Measurements from ENCODE around the gene GABRG3.

Gene GABRG3

DNA sequence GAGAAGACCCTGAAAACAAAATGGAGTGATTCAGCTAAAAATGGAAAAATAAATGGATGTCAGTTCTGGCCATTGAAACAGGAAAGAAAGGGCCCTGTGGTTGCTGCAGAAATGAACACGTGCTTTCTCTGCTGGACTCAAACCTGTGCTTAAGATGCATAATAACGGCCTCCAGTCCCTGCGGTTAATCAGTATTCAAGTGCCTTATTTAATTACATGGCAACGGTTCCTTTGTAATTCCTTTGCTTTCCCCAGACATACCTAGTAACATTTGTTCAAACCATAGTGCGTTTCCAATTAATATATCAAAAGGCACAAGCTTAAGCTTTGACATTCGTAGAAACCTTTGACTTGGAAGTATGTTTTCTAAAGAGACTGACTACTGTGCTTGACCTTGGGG, 428.3 kb downstream of the GABRG3 start:
- no peak for DNase-seq (ENCODE audit: low read depth in 2 of 2, low spot score in 1 of 2)

DNA sequence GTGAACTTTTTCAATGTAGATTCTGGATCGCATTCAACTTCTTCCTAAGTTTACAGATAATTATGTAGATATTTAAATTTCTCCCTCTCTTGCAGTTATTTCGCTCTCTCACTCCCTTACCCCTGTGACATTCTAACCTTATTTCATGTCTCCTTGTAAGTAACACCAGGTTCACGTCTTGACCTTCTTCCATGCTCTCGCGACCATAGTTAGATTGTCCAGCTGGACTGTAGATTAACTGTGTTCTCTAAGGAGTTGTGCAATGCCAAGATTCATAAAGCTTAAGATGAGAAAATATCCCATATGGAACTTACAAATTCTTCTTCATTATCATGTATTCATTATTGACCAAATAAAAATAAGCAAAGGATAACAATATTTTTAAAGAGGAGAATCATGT, 430.5 kb downstream of the GABRG3 start:
- no peak for DNase-seq (ENCODE audit: low read depth in 2 of 2, low spot score in 1 of 2)

DNA sequence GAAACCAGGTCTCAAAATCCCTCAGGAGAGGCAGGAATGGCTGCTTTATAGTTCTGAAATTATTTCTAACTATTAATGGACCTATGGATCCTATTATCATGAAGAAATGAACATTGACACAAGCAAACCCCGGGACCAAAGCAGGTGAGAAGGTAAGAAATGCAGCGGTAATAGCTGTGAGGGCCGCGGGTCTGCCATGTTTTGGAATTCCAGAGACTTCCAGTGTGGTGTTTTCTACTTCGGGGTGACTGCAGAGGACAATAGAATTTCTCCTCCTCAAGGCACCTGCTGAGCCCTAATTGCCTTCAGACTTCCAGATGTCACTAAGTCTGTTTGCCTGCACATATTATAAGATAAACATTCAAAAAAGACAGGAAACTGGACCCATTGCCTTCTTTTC, 437.4 kb downstream of the GABRG3 start:
- no peak for DNase-seq (ENCODE audit: low read depth in 2 of 2, low spot score in 1 of 2)

GRCh38 chr15:27410996-27411605, 440.1 kb downstream of the GABRG3 start:
- DNase-seq (ENCODE audit: low read depth in 2 of 2, low spot score in 1 of 2), result no peak

- no peak for DNase-seq (ENCODE audit: low read depth in 2 of 2, low spot score in 1 of 2)
Observed at GRCh38 chr15:27412415-27412814, 441.4 kb downstream of the GABRG3 start.

GRCh38 chr15:27414168-27414870, 443.3 kb downstream of the GABRG3 start:
- no peak for DNase-seq (ENCODE audit: low read depth in 2 of 2, low spot score in 1 of 2)

- no peak for DNase-seq (ENCODE audit: low read depth in 2 of 2, low spot score in 1 of 2)
Observed at GRCh38 chr15:27418726-27419125, 447.7 kb downstream of the GABRG3 start.

DNA sequence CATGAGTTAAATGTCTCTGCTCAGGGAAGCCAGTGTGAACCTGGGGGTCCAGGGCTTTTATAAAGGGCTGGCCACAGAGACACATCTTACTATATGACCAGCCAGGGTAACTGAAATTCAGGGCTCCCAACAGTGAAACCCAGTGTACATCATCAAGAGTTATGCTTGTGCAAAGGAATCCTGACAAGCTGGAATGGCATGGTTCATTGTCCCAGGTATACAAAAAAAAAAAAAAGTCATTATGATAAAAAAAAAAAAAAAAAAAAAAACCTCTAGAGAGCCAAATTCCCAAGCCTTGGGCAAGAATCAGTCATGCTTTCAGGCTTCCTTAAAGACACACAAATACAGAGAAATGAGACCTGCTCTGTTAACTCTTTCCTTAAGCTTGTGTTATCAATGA, 452.0 kb downstream of the GABRG3 start:
- DNase-seq (ENCODE audit: low read depth in 2 of 2, low spot score in 1 of 2), result no peak

DNA sequence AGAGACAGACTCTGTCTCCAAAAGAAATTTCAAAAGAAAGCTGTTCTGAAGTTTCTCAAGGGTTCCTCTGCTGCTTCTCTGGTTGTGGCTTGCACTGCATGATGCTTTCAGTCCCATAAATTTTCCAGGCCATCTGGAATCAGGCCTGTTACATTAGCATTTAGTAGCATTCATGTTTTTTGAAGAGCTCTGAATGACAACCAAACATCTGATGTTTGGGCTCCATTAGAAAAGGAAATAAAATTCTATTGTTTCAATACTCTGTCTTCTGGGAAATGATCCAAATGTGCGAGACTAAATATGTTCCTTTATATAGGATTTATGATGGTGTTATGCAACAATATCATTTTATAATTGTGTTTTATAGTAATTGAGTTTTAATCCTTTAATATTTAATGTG, 455.8 kb downstream of the GABRG3 start:
- no peak for DNase-seq (ENCODE audit: low read depth in 2 of 2, low spot score in 1 of 2)

- DNase-seq (ENCODE audit: low read depth in 2 of 2, low spot score in 1 of 2), result no peak
Observed at GRCh38 chr15:27427276-27427675, 456.3 kb downstream of the GABRG3 start.

DNA sequence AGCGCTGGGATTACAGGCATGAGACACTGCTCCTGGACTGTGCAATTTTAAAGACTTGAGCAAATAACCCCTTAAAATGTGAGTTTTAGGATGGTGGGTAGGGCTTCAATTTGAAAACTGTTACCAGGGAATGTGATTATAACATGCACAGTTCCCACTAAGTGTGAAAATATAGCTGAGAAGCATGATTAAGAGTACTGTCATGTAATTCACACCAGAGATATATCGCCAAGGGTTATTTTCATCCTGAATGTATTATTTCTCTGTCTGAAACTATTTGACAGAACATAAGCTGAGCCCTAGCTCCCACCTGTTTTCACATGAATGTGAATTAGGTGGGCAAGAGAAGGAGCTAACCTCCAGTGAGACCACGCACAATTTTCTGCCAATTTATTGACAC, 457.2 kb downstream of the GABRG3 start:
- DNase-seq (ENCODE audit: low read depth in 2 of 2, low spot score in 1 of 2), result no peak

- no peak for DNase-seq (ENCODE audit: low read depth in 2 of 2, low spot score in 1 of 2)
Observed at GRCh38 chr15:27429577-27429976, 458.6 kb downstream of the GABRG3 start.

DNA sequence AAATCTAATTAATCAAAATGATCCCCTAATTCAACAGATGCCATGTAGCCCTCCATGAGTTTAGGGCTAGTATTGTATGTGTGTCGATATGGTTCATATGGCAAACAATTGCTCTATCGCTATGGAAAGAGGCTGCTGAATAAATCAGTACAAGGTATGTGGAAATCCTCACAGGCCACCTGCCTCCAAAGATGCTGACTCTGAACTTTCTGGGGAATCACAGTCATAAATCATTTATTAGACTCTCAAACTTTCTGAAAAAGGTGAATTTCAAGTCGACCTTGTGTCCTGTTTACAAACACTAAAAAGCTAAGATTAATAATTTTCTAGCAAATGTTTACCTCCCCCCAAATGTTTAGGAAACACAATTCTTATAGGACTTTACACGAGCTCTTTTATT, 462.6 kb downstream of the GABRG3 start:
- DNase-seq (ENCODE audit: low read depth in 2 of 2, low spot score in 1 of 2), result no peak

- no peak for DNase-seq (ENCODE audit: low read depth in 2 of 2, low spot score in 1 of 2)
Observed at GRCh38 chr15:27438403-27439375, 467.7 kb downstream of the GABRG3 start.

DNA sequence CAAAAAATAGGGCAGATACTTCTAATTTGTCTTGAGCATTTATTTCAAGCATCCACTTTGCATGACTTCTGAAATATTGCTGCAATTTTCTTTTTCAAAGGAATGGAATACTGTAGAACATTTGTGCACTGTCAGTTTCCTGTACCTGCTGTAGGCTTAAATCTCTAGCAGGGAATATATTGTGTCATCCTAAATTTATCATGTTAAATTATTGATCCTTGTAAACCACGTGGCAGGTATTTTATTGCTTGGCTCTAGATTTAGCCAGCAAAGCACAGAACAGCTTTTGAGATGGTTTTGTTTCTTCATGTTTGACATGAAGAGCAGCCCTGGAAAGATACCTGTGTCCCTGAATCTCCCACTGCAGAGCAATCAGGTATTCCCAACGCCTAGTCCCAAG, 470.1 kb downstream of the GABRG3 start:
- DNase-seq (ENCODE audit: low read depth in 2 of 2, low spot score in 1 of 2), result no peak

DNA sequence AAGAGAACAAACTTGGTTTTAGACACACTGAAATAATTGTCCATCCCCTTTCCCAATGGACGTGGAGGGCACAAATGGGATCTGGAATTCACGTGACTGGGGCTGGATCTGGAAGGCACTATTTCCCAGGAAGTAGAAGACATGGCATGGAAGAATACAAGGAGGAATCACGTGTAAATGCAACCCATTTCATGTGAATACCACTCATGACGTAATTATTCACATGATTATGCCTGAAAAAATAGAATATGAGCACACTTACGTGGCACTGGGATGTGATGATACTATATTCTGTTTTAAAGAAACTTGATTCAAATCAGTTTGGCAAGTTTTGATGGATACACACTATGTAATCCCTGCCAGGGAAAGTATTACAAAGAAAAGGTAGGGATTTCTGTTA, 477.3 kb downstream of the GABRG3 start:
- DNase-seq (ENCODE audit: low read depth in 2 of 2, low spot score in 1 of 2), result no peak

DNA sequence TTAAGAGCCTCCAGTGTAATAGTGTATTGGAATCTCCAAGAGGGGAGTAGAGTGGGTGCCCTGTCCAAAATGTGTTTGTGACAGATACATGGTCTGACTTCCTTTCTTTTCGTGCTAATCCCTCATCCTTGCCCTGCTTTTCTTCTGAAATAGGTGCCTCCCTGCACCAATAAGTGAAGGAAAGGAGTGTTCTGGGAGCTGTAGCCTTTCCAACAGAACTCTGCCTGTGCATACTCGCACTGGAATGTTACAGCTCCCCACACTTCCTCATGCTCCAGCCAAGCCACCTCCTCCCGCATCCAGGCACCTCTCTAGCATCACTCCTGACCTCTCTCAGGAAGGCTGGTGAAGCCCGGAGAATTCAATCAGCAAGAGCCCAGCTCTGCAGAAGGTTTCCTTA, 478.0 kb downstream of the GABRG3 start:
- no peak for DNase-seq (ENCODE audit: low read depth in 2 of 2, low spot score in 1 of 2)

DNA sequence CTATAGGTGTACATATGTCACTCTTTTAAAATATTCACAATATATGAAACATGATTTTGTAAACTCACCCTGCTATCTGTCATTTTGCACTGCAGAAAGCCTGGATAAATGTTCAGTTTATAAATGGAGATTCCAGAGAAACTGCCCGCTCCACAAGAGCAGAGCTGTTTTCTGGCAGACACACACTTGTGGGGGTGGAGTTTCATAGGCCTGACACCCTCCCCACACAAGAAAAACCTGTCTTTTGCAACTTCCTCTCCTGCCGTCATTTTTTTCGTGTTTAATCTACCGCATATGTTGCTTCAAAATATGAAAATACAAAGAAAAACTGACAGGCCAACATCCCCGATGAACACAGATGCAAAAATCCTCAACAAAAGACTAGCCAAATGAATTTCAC, 479.0 kb downstream of the GABRG3 start:
- DNase-seq (ENCODE audit: low read depth in 2 of 2, low spot score in 1 of 2), result no peak

GRCh38 chr15:27454281-27455075, 483.5 kb downstream of the GABRG3 start:
- DNase-seq (ENCODE audit: low read depth in 2 of 2, low spot score in 1 of 2), result no peak

DNA sequence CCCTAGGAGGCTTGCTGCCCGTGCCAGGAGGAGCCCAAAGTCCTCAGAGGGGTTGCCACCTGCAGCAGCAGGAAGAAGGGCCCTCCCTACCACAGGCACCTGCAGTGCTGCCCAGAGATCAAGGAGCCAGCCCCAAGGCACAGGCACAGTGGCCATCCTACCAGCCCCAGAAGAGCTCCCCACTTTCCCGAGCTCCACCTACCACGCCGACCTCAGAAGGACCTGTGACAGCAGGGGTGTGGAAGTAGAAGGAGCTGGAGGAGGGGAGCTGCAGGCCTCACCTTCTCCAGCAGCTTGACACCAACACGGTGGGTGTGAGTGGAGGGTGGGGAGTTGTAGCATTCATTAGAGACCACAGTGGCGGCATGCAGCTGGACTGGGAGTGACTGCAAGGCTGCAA, 485.8 kb downstream of the GABRG3 start:
- no peak for DNase-seq (ENCODE audit: low read depth in 2 of 2, low spot score in 1 of 2)

DNA sequence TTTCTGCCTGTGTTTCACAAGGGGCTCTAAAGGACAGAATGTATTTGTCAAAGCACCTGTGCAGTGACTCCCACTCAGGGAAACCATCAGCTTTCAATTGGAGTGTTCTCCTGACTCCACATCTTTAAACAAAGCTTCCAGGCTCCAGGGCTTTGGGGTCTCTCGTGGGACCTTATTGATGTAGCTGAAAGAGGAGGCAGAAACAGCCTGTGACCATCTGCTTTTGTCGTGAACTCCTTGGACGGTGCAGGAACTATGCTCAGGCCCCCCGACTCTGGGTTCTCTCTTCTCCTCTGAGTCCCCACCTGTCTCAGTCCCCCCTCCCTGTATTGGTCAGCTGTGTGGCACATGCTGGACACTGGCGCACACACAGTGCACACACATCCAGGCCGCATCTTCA, 486.8 kb downstream of the GABRG3 start:
- DNase-seq (ENCODE audit: low read depth in 2 of 2, low spot score in 1 of 2), result no peak

Measured in stimulated activated CD8-positive, alpha-beta memory T cell treated with anti-CD3 and anti-CD28 coated beads, Interleukin-4, amount 100 ng/mL, for 4 hours (primary cell).